ENCODE measurements around the gene AKIP1.

AKIP1 gene

DNA sequence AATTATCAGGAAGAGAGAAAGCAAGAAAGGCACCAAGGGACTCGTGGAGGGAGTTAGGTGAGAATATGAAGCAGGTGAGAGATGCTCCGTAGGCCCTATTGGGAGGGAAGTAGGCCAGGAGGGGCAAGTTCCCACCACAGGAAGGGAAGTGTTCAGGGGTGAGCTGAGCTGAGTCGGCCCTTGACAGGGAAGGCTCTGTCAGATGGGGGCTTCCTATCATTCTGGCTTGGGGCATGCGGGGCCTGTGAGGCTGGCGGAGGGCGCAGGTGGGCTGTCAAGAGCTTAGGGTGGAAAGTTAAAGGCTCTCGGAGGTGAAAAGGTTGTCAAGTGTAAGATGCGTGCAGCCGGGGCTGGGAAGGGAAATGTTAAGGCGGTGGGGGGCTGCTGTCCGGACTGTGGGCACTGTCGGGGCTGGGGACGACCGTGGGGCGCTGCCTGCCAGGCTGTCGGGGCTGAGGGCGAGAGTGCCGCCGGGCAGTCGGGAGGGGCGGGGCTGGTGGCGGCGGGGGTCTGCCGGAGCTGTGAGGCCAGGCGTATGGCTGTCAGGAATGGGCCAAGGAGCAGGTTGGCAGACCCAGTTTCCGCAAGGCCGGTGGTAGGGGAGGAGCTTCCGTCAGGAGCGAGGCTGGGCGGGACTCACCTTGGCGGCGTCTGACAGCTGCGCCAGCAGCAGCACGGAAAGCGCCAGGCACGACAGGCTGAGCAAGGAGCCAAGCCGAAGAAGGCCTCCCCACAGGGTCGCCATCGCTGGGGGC is 52.8 kb downstream of the AKIP1 start:
- Histone ChIP-seq H3K4me3 (ENCODE audit: low read depth in 1 of 2, low read length in 2 of 2) (peak overlapping the region; percentile 85 to 87), H3K27me3 (ENCODE audit: low read depth, low read length) (no peaks in the 10 kb centered on the region), H3K27ac (ENCODE audit: low read length) (peak overlapping the region; percentile 96), H3K36me3 (ENCODE audit: control insufficient read depth in 1 of 2, insufficient read depth in 2 of 2, low read length in 2 of 2) (no peaks in the 10 kb centered on the region), H3K9me3 (ENCODE audit: control insufficient read depth in 1 of 2, low read length in 2 of 2) (no peaks in the 10 kb centered on the region), H3K4me1 (ENCODE audit: control insufficient read depth in 1 of 2, insufficient read depth in 2 of 2, low read length in 2 of 2) (peaks cover 7 to 27% of the 10 kb centered on the region in 2 donors)

DNA sequence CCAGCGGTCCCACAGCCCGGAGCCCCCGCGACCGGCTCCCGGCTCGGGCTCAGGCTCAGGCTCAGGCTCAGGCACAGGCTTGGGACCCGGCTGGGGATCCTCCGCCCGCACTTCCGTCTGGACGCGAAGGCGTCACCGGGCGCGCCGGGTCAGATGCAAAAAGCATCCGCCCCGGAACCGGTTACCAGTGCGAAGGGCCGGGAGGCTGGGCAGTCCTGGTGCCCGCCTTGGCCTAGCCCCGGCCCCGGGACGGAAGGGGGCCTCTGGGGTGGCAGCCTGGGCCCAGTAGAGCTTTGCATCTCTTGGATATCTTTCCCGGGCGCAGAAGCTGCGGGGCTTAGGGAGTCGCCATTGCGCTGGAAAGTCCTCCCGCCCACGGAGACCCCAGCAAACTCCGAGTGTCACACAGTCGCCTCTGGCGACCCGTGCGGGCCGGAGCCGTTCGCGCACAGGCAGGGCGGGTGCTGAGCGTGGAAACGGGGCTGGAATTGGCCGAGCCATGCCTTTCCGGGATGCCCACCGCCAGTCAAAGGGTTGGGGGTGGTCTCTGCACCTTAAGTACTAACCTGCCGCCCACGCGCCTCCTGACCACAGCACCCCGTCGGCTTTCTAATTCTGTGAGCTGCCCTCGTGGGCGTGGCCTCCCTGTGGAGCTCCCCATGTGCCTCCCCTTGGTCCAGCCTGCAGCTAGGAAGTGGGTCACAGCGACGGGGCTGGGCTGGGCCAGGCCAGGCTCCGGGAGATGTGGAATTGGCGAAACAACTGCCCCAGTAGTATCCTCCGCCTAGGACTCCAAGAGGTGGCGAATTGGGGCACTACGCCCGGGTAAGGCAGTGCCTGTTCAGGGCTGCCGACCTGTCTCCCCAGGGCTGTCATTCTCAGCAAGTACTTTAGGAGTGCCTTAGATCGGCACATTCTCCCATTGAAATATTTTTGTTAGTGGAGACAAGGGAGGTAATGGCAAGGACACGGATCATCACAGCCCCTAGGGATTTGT is 53.6 kb downstream of the AKIP1 start, which contains the start of gene TMEM9B:
Gene TMEM9B (minus strand): TSS at position 119 of the 997 bp plus-strand sequence. CDS start 129 bp downstream, outside the sequence.
- H3K27ac ChIP-seq (ENCODE audit: low read length) = peak within 1 kb of the TSS; percentile 96
- no peaks in the 10 kb centered on the region for H3K27me3 ChIP-seq (ENCODE audit: low read depth, low read length)
- H3K36me3 ChIP-seq (ENCODE audit: control insufficient read depth in 1 of 2, insufficient read depth in 2 of 2, low read length in 2 of 2) = no peaks in the 10 kb centered on the region
- peak within 1 kb of the TSS; percentile 85 to 87 for H3K4me3 ChIP-seq (ENCODE audit: low read depth in 1 of 2, low read length in 2 of 2)
- H3K9me3 ChIP-seq (ENCODE audit: control insufficient read depth in 1 of 2, low read length in 2 of 2) = no peaks in the 10 kb centered on the region
- H3K4me1 ChIP-seq (ENCODE audit: control insufficient read depth in 1 of 2, insufficient read depth in 2 of 2, low read length in 2 of 2) = peaks cover 1 to 22% of the 10 kb centered on the region in 2 donors

DNA sequence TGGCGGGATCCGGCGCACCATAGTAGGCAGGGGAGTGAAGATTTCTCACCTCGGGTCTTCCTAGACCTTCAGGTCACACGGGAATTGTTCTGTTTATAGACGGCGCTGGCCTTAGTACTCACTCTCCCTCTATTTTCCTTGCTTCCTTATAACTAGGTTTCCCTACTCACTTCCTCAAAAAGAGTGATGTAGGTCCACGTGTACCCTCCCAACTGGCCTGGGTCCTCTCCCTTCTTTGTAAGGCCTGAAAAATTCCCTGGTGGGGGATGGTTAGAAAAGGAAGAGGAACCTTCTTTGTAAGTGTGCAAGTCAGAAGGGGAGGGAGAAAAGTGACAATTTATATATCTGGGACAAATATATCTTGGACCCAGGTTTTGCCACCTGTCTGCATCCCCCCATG is 56.2 kb downstream of the AKIP1 start:
- H3K4me1 ChIP-seq (ENCODE audit: control insufficient read depth in 1 of 2, insufficient read depth in 2 of 2, low read length in 2 of 2) = peaks cover 0 to 15% of the 10 kb centered on the region in 2 donors
- H3K36me3 ChIP-seq (ENCODE audit: control insufficient read depth in 1 of 2, insufficient read depth in 2 of 2, low read length in 2 of 2) = no peaks in the 10 kb centered on the region
- no peaks in the 10 kb centered on the region for H3K27me3 ChIP-seq (ENCODE audit: low read depth, low read length)
- no peak overlapping the region for H3K27ac ChIP-seq (ENCODE audit: low read length)
- no peak overlapping the region for H3K4me3 ChIP-seq (ENCODE audit: low read depth in 1 of 2, low read length in 2 of 2)
- no peaks in the 10 kb centered on the region for H3K9me3 ChIP-seq (ENCODE audit: control insufficient read depth in 1 of 2, low read length in 2 of 2)

Data from muscle layer of duodenum (tissue), 2 donors.